Naive B cell (primary cell): ENCODE results near the gene MVD. TPM values are rescaled to one million over a fixed set of nuclear protein-coding genes. Genes with fewer than 3 reads are reported as not detected.
A peak's percentile ranks its signal among the peaks of the same experiment; 100 is the strongest.

Source experiments
- ATAC-seq, 2 donors: fragments of 150-1000 bp; cut with Tn5 transposase; 2 replicates each; pipeline ENCODE4 v1.10.0; 2021; ENCODE audit warnings: low read depth in 2 of 2, mild to moderate bottlenecking in 2 of 2, moderate library complexity in 2 of 2
- DNase-seq: peaks from one replicate; pipeline ENCODE4 v3.0.0; 2022
- H3K27ac Mint-ChIP-seq, 6 donors: one replicate each; pipeline ENCODE4 v1.8.0; 2020 to 2022; ENCODE audit warnings: mild to moderate bottlenecking in 6 of 6, mixed read lengths in 6 of 6, moderate library complexity in 5 of 6, inconsistent platforms in 2 of 6
- H3K27me3 Mint-ChIP-seq, 3 donors: one replicate each; pipeline ENCODE4 v1.8.0; 2021 to 2022; ENCODE audit warnings: mixed read lengths in 3 of 3, mild to moderate bottlenecking in 1 of 3
- H3K36me3 Mint-ChIP-seq, 2 donors: one replicate each; pipeline ENCODE4 v1.8.0; 2020 to 2022; ENCODE audit warnings: mixed read lengths in 2 of 2, inconsistent platforms in 1 of 2, mild to moderate bottlenecking in 1 of 2
- H3K4me1 Mint-ChIP-seq, 3 donors: one replicate each; pipeline ENCODE4 v1.8.0; 2020 to 2022; ENCODE audit warnings: mixed read lengths in 3 of 3, inconsistent platforms in 1 of 3, mild to moderate bottlenecking in 1 of 3, moderate library complexity in 1 of 3
- H3K4me3 Mint-ChIP-seq, 8 donors: one replicate each; pipeline ENCODE4 v1.8.0; 2020 to 2022; ENCODE audit warnings: mild to moderate bottlenecking in 8 of 8, mixed read lengths in 8 of 8, moderate library complexity in 8 of 8, inconsistent platforms in 2 of 8
- H3K9me3 Mint-ChIP-seq, 7 donors: one replicate each; pipeline ENCODE4 v1.8.0; 2020 to 2022; ENCODE audit warnings: mixed read lengths in 7 of 7, mild to moderate bottlenecking in 5 of 7, inconsistent platforms in 2 of 7, moderate library complexity in 1 of 7
- polyA plus RNA-seq, 6 donors: library from polyadenylated mRNA; unstranded; fragments of 300-500 nt; fragmentation: Illumina TruSeq; gene quantifications; one replicate each; pipeline ENCODE4 v1.2.3, GENCODE V29; 2021; ENCODE audit warnings: low read depth in 6 of 6

Gene MVD
- polyA plus RNA-seq, 6 donors from 2014 or later = 9.7 to 36.1 (median 18.2) TPM

DNA sequence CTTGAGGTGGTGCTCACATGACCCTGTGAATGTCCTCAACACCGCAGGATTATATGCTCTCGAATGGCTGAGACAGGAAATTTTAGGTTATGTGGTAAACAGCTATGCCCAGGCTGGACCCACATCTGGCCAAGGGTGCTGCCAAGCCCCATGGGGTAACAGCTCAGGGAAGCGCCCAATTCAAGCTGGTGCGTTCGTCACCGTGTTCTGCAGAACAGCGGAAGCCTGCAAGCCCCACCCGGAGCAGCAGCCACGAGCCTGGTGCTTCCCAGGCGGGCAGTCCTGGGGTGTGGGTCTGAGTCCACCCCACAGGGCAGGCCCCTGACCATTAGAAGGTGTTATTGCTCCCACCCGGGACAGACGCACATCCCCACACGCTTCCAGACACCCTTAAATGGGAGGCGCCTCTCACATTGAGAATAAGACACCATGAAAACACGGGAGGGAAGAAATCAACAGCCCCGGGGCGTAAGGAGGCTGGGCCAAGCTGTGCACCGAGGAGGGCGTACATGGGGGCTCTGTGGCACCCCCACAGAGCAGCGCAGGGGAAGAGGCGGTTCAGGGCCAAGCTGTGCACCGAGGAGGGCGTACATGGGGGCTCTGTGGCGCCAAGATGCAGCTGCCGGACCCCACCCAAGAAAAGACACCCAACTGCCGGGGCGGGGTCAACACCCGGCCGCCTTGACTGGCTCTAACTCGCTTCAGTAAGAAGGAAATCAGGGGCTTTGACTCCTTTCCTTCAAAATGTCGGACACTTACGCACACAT lies 9.1 kb downstream of the MVD start:
- DNase-seq = no peak
- Mint-ChIP-seq H3K4me3 (peak overlapping the region in 2 of 8 donors; percentile 9 to 47), H3K36me3 (peaks cover 0 to 6% of the 10 kb centered on the region in 2 donors), H3K27ac (peak overlapping the region in 5 of 6 donors; percentile 27 to 99 (median 83)), H3K4me1 (peaks cover 13 to 34% (median 20%) of the 10 kb centered on the region in 3 donors), H3K27me3 (no peaks in the 10 kb centered on the region), H3K9me3 (no peaks in the 10 kb centered on the region)
- no peak for ATAC-seq

DNA sequence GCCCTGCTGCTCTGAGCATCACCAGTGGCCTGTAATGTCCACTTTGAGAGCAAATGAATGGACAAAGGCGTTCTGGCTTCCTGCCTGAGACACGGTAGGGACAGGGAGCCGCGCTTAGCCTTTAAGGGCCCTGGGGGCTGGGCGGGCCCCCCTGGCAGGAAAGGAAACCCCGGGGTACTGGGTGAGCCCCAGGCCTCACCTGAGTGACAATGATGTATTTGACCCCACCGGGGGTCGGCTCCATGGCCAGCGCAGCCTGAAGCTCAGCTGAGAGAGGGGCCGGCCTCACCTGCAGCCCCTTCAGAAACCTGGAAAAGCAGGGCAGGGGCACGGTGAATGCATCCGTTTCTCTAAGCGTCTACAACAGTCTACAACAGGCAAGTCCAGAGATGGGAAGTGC lies 9.8 kb downstream of the MVD start:
- H3K27ac Mint-ChIP-seq = peak overlapping the region in 4 of 6 donors; percentile 76 to 99 (median 90)
- H3K27me3 Mint-ChIP-seq = no peaks in the 10 kb centered on the region
- H3K36me3 Mint-ChIP-seq = peaks cover 0 to 6% of the 10 kb centered on the region in 2 donors
- no peaks in the 10 kb centered on the region for H3K9me3 Mint-ChIP-seq
- DNase-seq = no peak
- ATAC-seq = no peak
- H3K4me3 Mint-ChIP-seq = peak overlapping the region in 1 of 8 donors; percentile 47
- H3K4me1 Mint-ChIP-seq = peaks cover 15 to 40% (median 26%) of the 10 kb centered on the region in 3 donors

DNA sequence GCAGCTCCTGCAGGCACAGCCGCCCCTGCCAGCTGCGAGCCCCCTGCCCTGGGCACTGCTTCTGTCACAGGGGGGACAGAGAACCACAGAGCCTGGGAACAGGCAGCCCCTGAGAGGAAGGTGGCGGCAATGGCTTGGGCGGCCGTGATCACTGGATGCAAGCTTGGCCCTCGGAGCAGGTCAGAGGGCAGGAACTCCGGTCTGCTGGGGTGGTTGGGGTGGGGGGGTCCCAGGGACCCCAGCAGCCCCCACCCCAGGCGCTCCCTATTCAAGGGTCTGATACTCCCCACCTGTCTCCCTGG lies 10.2 kb downstream of the MVD start:
- Mint-ChIP-seq H3K27me3 (no peaks in the 10 kb centered on the region), H3K36me3 (peaks cover 0 to 6% of the 10 kb centered on the region in 2 donors), H3K9me3 (no peaks in the 10 kb centered on the region), H3K4me3 (peak overlapping the region in 2 of 8 donors; percentile 84 to 96), H3K4me1 (peaks cover 18 to 42% (median 26%) of the 10 kb centered on the region in 3 donors), H3K27ac (peak overlapping the region; percentile 60 to 99 (median 94))
- ATAC-seq = no peak
- DNase-seq = no peak

DNA sequence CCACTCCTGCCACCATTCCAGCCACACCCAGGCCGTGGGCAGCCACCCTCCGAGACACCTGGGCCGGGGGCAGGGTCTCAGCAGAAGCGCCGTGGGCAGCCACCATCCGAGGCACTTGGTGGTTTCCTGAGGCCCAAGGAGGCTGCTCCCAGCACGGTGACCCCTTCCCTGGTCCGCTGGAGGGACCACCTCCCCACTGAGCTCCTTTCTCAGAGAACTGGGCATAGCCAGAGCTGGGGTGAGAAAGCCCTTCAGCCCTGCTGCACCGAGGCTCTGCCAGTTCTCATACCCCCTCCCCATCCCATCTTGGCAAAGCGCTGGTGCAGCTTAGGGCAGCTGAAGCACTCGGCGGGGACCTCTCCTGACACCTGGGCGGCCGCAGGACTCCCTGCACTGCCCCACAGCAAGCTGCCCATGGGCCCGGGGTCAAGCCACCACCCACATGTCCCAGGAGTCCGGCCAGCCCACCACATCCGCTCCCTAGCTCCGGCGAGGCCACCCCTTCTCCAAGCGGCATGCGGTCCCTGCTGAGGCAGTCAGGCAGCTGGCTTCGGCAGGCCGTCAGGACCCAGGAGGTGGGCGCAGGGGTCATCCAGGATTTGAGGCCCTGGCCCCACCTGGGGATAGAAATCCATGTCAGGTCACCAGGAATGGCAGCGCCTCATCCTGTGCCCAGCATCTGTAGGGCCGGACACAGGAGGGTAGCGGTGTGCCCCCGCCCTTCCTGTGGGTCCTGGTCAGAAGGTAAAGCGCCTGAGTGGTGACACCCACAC lies 10.7 kb downstream of the MVD start:
- peaks cover 22 to 42% (median 28%) of the 10 kb centered on the region in 3 donors for H3K4me1 Mint-ChIP-seq
- peak overlapping the region; percentile 43 to 98 (median 94) for H3K4me3 Mint-ChIP-seq
- H3K27ac Mint-ChIP-seq = peak overlapping the region; percentile 60 to 99 (median 98)
- H3K9me3 Mint-ChIP-seq = no peaks in the 10 kb centered on the region
- ATAC-seq = no peak
- no peaks in the 10 kb centered on the region for H3K27me3 Mint-ChIP-seq
- no peak for DNase-seq
- peaks cover 0 to 6% of the 10 kb centered on the region in 2 donors for H3K36me3 Mint-ChIP-seq

DNA sequence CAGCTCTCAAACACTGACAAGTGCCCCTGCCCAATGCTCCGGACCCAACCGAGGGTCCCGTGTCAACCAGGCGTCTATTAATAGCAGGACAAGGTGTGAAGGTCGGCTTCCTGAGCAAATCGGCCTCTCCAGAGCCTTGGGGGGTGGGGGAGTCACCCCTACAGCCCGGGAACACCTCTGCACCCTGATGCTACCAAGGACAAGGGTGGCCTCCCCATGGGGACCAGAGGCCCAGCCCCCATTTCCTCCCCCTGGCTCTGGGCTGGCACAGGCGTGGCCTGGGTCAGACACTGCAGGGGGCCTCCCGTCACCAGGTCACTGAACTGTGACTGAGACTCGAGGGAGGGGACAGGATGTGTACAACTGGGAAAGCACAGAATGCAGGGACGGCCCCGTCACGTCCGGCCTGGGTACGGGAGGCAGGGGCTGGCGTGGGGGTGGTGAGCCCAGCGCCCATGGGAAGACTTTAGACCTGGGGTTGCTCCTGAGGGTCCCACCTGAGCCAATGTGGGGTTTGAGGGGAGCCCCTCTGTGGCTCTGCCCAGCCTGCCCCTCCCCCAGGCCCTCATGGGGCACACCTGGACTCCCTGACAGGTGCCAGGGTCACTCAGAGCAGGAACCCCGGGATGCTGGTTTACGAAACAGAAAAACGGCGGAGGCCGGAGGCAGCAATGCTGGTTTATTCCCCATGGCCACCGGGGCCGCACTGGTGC lies 11.5 kb downstream of the MVD start:
- H3K36me3 Mint-ChIP-seq = peaks cover 0 to 6% of the 10 kb centered on the region in 2 donors
- H3K27ac Mint-ChIP-seq = peak overlapping the region; percentile 98 to 99 (median 99)
- peak overlapping the region; percentile 92 to 98 (median 94) for H3K4me3 Mint-ChIP-seq
- ATAC-seq (peak; percentile 79), DNase-seq (peak; percentile 95)
- peaks cover 22 to 42% (median 35%) of the 10 kb centered on the region in 3 donors for H3K4me1 Mint-ChIP-seq
- H3K27me3 Mint-ChIP-seq = no peaks in the 10 kb centered on the region
- H3K9me3 Mint-ChIP-seq = no peaks in the 10 kb centered on the region

DNA sequence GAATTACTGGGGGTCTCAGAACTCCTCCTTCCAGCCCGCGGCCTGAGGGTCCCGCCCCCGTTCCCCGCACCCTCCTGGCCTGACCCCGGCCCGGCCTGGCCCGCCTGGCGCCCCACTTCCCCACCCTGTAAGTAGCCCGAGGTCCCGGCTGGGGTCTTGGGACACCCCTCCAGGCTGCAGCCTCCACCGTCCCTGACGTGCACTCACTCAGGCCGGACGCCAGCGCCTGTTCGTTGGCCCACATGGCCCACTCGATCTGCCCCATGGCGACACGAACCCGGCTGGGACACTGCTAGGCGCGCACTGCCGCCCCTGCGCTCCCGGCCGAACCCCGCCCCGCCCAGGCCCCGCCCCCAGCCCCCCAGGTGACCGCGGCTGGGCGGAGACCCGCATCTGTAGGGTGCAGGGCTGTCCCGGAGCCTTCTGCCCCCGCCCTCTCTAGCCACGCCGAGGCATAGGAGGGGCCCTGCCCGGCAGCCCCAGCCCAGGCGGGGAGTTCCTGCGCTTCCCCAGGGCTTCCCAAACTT lies 12.1 kb downstream of the MVD start, which contains the start of gene CYBA:
Gene CYBA, minus strand, starts transcription at position 305 of the 527 bp plus-strand sequence. Its CDS starts 40 bp downstream, at position 265.
- H3K27ac Mint-ChIP-seq = peak within 1 kb of the TSS; percentile 98 to 99 (median 99)
- H3K27me3 Mint-ChIP-seq = no peaks in the 10 kb centered on the region
- ATAC-seq (peak; percentile 78 to 80), DNase-seq (peak; percentile 91)
- peaks cover 0 to 6% of the 10 kb centered on the region in 2 donors for H3K36me3 Mint-ChIP-seq
- H3K4me3 Mint-ChIP-seq = peak within 1 kb of the TSS; percentile 92 to 98 (median 94)
- peaks cover 22 to 42% (median 39%) of the 10 kb centered on the region in 3 donors for H3K4me1 Mint-ChIP-seq
- no peaks in the 10 kb centered on the region for H3K9me3 Mint-ChIP-seq

DNA sequence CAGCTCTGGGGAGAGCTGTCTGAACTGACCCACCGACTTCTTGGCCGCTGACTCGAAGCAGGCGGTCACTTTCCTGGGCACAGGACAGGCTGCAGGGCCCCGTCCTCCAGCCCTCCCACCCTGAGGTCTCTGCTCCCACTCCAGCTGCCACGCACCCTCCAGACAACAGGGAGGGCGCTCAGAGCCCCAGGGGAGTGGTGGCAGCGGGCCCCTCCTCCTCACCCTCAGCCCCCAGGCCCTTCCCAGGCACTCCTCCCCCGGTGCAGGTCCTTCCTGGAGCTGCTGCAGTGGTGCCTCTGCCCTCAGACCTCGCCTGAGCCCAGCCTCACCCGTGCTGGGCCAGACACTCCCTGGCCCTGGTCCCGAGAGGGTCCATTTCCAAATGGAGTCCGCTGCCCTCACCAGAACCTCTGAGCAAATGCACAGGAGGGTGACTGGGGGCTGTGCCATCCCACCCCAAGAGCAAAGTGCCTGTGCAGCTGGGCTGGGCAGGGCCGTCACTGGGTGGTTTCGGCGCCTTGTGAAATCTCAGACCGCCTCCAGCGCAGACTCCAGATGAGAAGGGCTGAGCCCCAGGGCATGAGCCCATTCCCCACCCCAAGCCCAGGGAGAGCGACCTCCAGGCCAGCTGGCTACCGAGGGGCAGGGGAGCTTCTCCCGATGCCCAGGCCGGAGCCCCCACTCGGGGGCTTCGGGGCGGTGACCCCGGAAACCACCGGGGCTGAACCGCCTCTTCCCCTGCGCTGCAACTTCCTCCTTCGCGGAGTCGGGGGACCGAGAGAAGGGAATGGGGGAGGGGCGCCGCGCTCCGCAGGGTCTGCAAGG lies 12.8 kb downstream of the MVD start:
- H3K27me3 Mint-ChIP-seq = no peaks in the 10 kb centered on the region
- peak overlapping the region; percentile 80 to 99 (median 92) for H3K27ac Mint-ChIP-seq
- H3K9me3 Mint-ChIP-seq = no peaks in the 10 kb centered on the region
- H3K36me3 Mint-ChIP-seq = peaks cover 0 to 7% of the 10 kb centered on the region in 2 donors
- ATAC-seq = peak; percentile 26 to 36
- H3K4me3 Mint-ChIP-seq = peak overlapping the region; percentile 92 to 98 (median 94)
- peaks cover 25 to 47% (median 42%) of the 10 kb centered on the region in 3 donors for H3K4me1 Mint-ChIP-seq
- peak; percentile 79 for DNase-seq

DNA sequence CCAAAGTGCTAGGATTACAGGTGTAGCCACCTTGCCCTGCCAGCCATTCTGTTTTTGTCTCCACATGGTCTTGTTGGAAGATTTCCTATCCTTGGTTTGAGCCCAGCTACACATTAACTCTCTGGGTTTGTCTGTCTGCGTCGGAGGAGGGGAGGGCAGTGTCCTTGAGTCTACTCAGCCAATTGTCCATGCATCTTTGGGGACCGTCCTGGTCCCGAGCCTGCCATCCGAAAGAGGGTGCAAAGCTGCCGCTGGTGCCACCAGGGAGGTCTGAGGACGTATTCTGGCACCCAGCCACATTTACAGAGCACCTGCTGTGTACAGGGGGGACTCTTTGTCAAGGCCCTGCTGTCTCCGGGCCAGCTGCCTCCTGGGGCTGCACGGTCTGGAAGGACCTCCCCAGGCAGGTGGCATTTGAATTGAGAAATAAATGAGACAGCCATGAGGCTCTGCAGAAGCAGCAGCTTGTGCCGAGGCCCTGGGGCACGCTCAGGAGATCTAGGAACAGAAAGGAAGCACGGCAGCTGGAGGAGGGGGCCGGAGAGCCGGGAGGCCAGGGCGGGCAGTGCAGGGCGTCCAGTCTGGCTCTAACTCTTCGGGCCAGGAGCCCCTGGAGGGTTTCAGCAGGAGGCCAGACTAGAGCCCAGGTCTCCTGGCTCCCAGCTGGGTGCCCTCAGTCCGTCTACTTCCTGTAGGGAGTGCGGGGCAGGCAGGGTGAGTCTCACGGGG lies 13.5 kb downstream of the MVD start:
- H3K27me3 Mint-ChIP-seq = no peaks in the 10 kb centered on the region
- no peak for DNase-seq
- H3K36me3 Mint-ChIP-seq = peaks cover 0 to 12% of the 10 kb centered on the region in 2 donors
- peak overlapping the region; percentile 92 to 98 (median 94) for H3K4me3 Mint-ChIP-seq
- ATAC-seq = no peak
- H3K9me3 Mint-ChIP-seq = no peaks in the 10 kb centered on the region
- H3K27ac Mint-ChIP-seq = peak overlapping the region in 5 of 6 donors; percentile 68 to 99 (median 93)
- H3K4me1 Mint-ChIP-seq = peaks cover 32 to 51% (median 48%) of the 10 kb centered on the region in 3 donors

DNA sequence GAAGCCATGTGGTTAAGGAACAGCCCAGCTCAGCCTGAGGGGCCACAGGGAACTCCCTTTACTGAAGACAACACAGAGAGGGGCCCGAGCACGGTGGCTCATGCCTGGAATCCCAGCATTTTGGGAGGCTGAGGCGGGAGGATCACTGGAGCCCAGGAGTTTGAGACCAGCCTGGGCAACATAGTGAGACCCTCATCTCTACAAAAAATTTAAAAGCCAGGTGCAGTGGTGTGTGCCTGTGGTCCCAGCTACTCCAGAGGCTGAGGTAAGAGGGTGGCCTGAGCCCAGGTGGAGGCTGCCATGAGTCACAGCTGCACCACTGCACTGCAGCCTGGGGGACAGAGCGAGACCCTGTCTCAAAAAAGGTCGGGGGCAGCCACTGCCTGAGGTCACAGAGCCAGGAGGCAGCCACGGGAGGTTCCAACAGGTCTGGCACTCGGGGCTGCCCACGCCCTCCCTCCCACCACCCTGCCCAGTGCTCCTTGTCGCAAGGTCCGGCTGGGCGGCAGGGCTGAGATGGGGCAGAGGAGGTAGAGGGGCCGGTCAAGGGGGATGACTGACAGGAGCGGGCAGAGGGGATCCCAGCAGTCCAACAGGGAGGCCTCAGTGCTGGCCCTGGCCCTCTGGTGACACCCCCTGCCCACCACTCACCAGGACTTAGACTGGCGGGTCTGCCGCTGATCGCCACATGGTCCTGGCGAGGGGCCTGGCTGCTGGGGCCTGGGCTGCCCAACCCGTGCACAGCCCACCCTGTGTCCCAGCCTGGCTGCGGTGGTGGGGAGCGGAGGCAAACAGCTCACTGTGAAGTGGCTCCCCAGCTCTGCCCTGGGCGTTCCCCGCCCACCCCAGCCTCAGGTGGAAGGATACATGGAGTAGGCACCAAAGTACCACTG lies 15.5 kb downstream of the MVD start:
- Mint-ChIP-seq H3K27me3 (no peaks in the 10 kb centered on the region), H3K36me3 (peaks cover 0 to 12% of the 10 kb centered on the region in 2 donors), H3K4me1 (peaks cover 38 to 49% (median 48%) of the 10 kb centered on the region in 3 donors), H3K4me3 (peak overlapping the region in 7 of 8 donors; percentile 12 to 92 (median 40)), H3K27ac (peak overlapping the region in 1 of 6 donors; percentile 85), H3K9me3 (no peaks in the 10 kb centered on the region)
- ATAC-seq (no peak), DNase-seq (no peak)

DNA sequence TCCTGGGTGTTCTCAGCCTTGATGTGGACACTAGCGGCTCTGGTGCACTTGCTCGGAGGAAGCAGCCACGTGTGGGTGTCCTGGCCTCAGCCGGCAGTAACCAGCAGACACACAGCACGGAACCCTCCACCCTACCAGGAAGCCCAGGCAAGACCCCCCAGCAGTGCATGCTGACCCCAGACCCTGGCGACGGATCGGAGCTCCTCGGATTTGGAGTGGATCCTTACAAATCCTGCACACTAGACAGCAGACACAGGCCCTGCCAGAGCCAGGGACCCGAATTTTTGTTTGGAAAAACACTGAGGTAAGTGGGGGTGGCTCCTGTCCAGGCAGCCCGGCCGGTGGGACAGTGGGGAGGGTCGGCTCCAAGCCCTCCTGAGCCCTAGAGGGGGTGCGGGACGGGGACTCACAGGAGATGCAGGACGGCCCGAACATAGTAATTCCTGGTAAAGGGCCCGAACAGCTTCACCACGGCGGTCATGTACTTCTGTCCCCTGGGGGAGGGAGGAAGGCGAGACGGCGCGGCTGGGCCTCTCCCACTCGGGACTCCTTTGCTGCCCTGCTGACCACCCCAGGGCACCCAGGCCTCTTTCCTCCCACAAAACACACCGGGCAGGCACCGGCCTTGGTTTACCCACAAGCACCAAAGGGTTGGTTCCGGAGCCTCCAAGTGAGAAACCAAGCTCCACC lies 16.4 kb downstream of the MVD start:
- no peaks in the 10 kb centered on the region for H3K27me3 Mint-ChIP-seq
- DNase-seq (no peak), ATAC-seq (no peak)
- H3K36me3 Mint-ChIP-seq = peaks cover 0 to 12% of the 10 kb centered on the region in 2 donors
- H3K9me3 Mint-ChIP-seq = no peaks in the 10 kb centered on the region
- peaks cover 43 to 54% (median 48%) of the 10 kb centered on the region in 3 donors for H3K4me1 Mint-ChIP-seq
- H3K4me3 Mint-ChIP-seq = peak overlapping the region in 5 of 8 donors; percentile 10 to 47 (median 27)
- peak overlapping the region in 2 of 6 donors; percentile 58 to 85 for H3K27ac Mint-ChIP-seq
